Ecto neural progenitor cell (in vitro differentiated cells): Measurements from ENCODE around the gene TM4SF18.
"Not testable (repeated sequence)": the region's sequence is repeated elsewhere in the genome, so short reads cannot be mapped to it uniquely, and the experiment has no call there.

Source experiments
- DNase-seq: peaks from one replicate; pipeline ENCODE4 v3.0.0-alpha.2; 2018; ENCODE audit warnings: low spot score

The TM4SF18 gene, protein sequence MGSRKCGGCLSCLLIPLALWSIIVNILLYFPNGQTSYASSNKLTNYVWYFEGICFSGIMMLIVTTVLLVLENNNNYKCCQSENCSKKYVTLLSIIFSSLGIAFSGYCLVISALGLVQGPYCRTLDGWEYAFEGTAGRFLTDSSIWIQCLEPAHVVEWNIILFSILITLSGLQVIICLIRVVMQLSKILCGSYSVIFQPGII

DNA sequence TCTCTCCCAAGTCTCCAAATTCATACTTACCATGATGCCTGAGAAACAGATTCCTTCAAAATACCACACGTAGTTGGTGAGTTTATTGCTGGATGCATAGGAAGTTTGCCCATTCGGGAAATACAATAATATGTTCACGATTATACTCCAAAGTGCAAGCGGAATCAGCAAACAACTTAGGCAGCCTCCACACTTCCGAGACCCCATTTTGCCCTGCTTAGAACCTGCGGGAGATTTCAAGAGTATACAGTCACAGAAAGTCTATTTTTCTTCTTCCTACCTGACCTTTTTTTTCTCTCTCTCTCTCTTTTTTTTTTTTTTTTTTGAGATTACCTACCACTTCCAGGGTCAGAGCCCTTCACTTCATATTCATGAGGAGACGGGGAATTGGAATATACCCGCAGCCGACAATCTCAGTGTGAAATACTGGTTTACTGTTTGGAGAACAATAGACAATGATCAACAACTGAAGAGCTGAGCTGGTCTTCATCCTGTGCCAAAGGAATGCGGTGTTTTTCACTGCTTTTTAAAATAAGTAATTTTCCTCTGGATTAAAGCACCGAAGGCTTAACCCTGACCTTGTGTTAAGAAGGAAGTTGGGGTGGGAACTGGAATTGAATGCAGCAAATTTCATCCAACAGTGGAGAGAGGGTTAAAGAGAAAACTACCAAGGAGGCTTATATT lies at the start of gene TM4SF18:
Gene TM4SF18 (minus strand): TSS at position 461 of the 684 bp plus-strand sequence. CDS start 254 bp downstream, at position 207.
- DNase-seq = no peak

DNA sequence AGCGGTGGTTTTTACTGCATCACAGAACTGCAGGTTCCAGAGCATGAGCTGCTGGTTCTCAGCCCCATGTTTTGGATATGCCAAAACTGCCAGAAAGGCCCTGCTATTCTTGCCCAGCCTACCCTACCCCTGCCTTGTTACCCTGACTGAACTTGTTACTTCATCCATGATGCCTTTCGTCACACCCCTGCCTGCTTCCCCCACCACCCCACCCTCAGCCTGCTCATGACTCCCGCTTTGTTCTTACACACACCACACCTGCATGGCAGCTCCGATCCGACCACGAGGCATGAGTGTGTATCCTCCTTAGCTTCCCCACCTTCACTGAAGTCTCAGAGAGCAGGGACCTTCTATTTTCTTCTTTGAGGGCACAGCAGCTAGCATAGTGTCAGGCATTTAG lies 49.1 kb upstream of the TM4SF18 start:
- no peak for DNase-seq

DNA sequence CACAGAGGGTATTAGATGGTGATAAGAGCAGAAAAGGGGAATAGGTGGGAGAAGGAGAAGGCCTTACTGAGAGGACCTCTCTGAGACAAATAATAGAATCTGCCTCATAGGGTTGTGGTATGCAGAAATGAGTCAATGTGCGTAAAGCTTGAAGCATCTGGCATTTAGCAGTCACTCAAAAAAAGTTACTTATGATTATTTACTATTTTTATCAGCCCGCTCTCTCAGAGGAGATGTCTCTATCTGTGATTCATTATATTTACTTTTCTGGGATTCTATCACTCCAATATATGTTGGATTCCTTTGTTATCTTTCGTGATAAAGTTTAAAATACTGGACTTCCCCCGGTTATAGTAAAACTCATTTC lies 48.6 kb upstream of the TM4SF18 start:
- no peak for DNase-seq

DNA sequence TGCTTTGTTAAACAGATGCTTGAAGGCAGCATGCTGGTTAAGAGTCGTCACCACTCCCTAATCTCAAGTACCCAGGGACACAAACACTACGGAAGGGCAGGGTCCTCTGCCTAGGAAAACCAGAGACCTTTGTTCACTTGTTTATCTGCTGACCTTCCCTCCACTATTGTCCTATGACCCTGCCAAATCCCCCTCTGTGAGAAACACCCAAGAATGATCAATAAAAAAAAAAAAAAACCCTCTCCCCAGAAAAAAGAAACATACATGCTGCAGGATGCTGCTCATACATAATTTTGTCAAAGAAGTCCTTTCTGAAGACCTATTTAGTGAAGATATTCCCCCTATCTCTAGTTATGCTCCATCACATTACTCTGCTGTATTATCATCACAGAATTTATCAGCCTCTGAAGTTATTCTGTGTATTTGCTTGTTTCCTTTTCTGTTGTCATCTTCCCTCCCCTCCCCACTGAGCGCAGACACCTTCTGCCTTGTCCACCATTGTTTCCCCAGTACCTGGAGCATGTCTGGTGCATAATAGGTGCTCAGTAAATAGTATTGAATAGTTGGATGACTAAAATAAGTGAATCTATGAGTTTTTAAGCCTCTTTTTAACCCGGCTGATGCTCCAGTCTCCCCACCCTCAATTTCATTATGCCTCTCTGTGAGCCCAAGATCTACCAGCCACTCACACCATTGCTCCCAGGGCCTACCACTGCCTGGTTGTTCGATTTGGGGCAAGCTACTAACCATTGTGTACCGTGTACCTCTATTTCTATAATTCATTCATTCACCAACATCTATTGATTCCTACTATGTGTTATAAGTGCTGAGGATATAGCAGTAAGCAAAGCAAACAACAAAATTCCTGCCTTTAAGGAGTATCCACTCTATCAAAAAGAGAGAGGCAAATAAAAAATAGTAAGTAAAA lies 48.0 kb upstream of the TM4SF18 start:
- DNase-seq = no peak

DNA sequence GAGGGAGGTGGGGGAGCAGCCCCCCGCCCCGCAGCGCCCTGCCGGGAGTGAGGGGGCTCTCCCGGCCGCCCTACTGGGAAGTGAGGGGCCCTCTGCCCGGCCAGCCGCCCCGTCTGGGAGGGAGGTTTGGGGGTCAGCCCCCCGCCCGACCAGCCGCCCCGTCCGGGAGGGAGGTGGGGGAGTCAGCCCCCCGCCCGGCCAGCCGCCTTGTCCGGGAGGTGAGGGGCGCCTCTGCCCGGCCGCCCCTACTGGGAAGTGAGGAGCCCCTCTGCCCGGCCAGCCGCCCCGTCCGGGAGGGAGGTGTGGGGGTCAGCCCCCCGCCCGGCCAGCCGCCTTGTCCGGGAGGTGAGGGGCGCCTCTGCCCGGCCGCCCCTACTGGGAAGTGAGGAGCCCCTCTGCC lies 46.8 kb upstream of the TM4SF18 start:
- not testable (repeated sequence) for DNase-seq

DNA sequence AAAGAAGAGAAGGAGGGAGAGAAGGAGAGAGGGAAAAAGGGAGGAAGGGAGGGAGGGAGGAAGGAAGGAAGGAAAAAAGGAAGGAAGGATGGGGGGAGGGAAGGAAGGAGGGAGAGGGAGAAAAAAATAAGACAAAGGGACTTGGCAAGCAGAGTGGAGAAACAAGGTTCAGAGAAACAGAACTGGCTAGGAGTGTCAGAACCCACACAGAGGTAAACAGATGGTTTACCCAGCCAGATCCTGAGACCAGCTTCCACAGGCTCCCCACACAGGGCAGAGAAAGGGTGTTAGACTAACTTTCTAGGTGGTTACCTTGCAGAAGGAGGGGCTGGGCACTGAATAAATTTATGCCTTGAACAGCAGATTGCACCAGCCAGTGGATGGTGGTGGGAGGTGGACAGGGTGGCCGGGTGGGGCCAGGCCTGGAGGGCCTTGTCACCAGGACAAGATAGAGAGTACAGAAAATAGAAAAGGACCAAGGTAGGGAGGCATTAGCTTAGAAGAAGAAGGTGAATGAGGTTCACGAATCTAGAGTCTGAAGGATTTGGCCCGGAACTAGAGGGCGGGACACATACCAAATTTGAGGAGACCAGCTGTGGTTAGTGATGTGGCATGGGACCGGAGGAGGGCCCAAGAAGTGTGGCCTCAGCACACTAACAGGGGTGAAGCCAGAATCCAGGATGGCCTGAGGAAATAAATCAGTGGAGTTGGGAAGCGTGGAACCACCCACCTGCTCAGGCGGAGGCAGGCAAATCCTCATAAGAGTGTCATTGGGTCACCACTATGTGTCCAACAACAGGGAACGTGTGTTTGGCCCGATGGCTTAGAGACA lies 45.3 kb upstream of the TM4SF18 start:
- DNase-seq = no peak

DNA sequence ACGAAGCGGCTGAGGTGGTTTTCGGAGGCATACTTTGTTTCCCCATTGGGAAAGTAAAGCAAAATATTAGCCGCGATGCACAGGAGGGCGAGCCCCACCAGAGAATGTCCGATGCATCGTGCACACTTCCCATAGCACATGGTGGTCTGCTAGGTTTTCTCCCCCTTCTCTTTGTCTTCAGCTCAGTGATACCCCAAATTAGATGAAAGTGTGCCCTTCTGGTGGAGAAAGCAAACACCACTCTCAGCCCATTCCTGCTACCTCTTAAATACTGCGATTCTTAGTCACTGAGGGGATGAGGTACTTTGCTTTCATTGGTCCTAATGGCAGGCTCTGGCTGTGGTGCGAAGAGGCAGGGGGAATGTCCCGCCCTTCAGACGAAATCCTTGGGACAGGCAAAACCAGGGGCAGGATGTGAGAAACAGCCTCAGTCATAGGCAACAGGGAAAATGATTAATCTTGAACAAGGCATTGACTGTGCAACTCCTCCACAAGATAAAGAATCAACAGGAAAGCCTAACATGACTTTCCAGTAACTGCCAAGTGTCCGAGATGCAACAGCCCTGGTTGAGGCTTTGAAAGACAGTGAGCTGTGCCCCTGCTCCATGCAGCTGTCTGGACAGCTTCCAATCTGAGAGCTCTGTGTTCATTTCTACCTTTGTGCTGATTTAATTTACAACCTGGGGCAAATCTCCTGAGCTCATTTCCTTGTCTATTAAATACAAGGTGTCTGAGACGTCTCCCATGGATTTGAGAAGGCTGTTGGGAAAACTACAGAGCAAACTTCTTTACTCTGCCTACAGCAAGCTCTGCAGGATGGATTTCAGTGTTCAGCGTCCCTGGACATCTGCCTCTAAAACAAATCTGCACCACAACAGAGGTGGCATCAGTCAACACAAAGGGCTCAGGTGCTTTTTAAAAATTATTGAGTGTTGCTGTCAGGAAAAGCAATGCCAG lies 44.2 kb upstream of the TM4SF18 start, which contains the start of gene TM4SF1:
Gene TM4SF1 (minus strand): TSS at position 242 of the 957 bp plus-strand sequence. CDS start 102 bp downstream, at position 140.
- no peak for DNase-seq

DNA sequence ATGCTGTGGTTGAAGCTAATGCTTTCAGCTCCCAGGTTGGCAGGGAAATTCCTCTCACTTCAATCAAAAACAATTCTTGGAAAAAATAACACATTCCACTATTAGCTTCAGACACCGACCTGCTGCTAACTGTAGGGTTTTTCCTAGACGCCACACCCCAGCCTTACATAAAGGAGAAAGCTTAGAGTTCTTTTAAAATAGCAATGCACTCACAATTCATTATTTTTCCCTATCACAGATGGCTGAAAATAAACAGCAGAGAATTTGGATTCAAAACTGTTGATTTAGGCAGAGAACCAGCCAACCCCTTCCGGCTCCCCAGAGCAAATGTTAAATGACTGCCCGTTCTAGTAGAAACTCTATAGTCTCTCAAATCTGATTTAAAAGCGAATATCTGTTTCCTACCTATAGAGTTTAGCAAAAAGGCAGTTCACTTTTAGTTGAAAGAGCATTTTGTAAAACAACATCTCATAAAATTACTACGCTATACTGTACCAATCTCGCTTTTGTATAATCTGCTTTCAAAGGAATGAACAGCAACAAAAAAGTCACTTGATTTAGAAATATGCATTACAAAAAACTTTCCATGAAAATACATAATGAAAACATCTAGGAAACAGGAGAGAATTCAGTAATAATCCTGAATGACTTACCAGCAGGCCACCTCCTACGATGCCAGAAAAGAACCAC lies 43.4 kb upstream of the TM4SF18 start:
- no peak for DNase-seq

DNA sequence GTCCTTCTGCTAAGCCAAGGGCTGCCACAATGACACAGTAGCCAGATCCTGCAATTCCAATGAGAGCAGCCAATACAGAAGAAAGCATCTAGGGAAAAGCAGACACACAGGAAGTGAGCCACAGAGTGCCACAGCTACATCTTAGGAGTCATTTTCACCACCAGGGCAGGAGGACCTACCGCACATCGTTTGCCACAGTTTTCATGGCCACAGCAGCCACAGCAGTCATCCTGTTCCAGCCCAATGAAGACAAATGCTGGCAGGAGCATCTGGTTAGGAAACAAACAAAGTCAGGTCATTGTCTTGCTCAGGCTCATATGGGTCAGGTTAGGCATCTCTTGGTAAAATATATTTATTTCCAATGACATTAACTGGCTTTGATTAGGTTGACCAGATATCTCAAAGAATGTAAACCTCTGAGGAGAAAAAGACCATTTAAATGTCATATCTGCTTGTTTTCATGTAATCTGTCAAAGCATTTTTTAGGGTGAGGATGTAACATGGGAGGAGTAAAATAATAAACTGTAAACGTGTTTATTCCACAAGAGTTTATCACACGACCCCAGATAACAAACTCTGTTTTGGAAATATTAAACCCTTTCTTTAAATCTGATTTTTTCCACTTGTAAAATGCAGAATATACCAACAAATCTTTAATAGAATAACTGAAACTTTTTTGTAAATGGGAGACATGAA lies 42.2 kb upstream of the TM4SF18 start:
- no peak for DNase-seq

DNA sequence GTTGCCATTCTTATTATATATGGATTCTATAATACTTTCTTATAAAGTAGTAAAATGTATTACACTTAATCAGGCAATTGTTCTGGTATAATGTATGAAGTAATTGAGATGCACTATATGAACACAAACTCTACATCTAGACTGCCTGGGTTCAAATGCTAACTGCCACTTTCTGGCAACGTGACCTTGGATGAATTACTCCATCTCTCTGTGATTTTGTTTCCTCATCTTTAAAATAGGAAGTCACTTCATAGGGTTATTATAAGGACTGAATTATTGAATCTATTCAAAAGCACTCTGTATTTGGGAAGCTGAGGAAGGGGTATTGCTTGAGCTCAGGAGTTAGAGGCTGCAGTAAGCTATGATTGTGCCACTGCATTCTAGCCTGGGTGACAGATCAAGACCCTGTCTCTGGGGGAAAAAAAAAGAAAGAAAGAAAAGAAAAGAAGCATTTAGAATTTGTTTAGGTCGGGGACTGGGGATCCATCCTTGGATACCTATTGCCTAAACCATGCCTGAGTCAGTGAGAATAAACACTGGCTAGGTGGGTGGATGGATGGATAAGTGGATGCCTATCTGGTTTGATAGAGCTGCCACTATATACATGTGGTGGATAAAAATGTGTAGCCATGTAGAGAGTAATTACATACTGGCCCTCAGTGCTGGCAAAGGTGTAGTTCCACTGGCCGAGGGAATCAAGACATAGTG lies 41.5 kb upstream of the TM4SF18 start:
- no peak for DNase-seq

DNA sequence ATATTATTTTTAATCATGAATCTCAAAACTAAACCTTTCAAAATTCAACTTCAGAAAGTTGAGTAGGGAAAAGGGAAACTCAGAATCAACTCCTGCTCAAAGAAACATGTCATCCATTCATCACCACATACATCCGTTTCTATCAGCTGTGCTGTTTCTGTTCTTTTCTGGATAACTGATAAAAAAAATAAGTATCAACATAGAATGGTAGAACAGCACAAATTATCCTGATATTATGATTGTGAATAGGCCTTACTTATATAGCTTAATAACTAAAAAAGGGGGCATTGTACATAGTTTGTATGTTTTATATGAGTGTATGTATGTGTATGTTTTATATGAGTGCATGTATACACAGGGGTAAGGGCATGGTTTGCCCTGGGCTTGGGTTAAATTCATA lies 41.0 kb upstream of the TM4SF18 start:
- no peak for DNase-seq

DNA sequence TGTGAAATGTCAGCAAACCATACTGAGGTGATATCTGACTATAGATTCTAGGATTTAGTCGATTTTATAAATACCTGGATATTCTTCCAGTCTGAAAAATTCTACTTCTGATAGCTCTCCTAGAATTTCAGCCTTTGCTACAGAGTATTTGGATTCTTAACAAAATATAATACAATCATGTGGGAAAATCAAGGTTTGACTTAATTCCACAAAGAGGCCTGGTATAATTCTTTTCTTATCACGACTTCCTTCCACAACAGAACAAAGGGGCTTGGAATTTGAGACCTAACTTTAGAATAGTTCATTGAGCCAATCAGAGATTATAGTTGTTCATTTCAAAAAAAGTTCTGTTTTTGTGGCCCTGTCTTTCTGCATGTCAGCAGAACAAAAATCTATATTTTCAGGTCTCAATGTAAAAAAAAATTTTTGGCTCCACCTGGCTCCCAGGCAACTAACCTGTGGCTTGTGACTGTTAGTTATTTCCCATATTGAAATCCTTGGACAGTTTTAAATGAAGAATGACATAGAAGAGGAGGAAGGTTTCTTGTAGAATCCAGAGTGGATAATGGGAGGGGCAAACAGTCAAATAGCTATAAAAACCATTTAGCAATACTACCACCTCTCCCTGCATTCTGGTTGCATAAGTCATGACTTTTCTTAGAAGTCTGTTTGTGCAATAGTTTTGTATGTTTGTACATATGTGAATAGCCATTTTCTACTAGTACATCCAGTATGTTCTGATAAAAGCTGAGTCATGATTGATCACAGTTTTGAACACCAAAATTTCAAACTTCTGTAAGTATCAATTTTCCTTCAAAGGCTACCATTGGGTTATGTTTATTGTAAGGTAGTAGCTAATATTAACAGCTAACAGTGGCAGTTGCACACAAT lies 40.0 kb upstream of the TM4SF18 start:
- DNase-seq = no peak

DNA sequence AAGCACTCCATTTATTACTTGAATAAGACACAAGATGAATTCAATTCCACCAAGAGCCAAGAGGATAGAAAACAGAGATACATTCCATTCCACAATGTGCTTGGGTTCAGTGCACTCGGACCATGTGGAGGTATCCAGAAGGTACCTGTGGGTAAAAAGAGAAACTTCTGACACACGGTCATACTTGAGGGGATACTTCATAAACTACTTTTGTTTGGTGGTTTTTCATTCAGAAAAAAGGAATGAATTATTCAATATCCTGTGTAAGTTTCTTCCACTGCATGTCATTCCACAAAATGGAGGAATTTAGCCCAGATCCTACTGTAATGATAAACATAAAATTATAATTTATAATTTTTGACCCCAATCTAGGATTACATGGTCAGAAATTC lies 38.3 kb upstream of the TM4SF18 start:
- no peak for DNase-seq

DNA sequence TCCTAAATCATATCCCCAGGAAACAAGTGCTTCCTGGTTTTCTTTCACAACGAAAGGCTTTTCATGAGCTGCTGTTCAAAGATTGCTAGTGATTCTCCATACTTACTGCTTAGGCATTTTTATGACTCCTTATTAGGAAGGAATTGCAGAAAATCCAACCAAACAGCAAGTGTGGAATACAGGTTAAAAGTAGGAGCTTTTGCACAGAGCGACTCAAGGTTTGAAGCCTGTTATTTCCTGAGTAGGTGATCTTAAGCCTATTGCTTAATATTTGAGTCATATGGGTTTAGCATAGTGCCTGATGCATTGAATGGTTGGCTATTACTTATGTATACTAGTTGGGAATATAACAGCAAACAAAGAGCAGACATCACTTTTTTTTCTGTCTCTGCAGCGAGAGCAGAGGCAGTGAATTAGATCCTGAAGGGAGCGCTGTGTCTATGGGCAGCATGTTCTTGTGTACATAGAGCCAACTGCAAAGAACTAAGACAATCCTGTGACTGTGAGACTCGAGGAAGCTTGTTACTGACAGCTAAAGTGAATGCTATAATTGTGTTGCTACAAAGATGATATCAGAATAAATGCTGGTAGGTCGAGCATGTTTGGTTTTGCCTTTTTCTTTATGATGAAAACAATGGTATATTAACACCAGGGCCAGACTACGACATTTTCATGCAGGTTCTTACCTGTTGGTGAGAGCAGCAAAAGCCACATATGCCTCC lies 37.7 kb upstream of the TM4SF18 start:
- no peak for DNase-seq

DNA sequence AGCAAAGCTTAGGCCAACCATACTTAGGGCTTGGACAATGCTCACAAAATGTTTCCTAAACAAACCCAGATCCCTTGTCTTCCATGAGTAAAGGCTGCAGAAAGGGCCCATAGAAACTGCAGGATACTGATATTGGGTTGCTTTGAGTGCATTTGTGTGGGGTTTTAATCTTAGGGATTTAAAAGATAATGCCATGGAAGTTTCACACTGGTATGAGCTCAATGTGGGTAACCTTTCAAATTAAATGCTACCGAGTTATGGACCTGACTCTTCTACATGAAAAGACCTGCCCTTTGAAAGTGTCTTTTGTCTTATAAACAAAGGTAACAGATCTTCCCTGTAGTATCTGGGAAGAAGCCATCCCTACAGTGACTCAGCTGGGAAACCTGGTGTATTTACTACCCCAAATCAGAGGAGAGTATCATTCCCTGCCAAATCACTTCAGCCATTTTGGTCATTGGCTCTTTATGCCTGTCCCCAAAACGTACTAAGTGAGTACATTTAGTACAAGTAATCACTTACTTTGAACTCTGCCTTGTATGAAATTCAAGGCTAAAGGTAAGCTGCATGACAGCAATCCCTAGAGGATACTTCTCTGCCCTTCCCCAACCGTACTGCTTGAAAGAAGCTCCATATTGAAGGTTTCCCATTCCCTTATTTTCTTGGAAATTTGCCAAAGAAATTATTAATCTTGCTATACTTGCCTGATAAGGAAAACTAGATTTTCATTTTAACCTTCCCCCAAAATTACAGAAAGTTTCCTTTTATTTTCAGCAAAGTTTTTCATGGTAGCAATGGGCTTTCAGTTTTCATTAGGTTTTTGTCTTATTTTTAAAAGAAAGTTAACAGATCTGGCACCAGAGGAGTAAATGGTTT lies 36.8 kb upstream of the TM4SF18 start:
- no peak for DNase-seq
